H1 (cell line): Measurements from ENCODE around the gene SORBS1. TPM values are rescaled to one million over a fixed set of nuclear protein-coding genes. Genes with fewer than 3 reads are reported as not detected.

Source experiments
- CTCF ChIA-PET: fragments of 300-600 bp; sonication (Branson Sonifier 250); formaldehyde crosslinking; loops from one replicate; lab custom pipeline; 2021; ENCODE audit not compliant: partially characterized antibody; lab: Charles Lee
- POLR2A ChIA-PET: fragments of 300-600 bp; sonication (Branson Sonifier 250); formaldehyde crosslinking; loops from one replicate; lab custom pipeline; 2021; ENCODE audit warnings: inconsistent platforms; ENCODE audit not compliant: partially characterized antibody; lab: Charles Lee
- DNase-seq, 2 experiments: peaks; one replicate each; pipeline versions ENCODE4 v3.0.0 to v3.0.0-alpha.2; 2010 to 2022; ENCODE audit warnings: low spot score in 2 of 2, low read depth in 1 of 2, mixed read lengths in 1 of 2
- FAIRE-seq: peaks from 2 replicates; lab custom pipeline; 2011; peaks lifted over from hg19 to GRCh38; lab: Jason Lieb, UNC
- H2AFZ ChIP-seq: 2 replicates; pipeline ENCODE4 v1.8.1; 2012; ENCODE audit warnings: low read length, inconsistent platforms
- H2AK5ac ChIP-seq: 2 replicates; pipeline ENCODE4 v1.6.1; 2013; ENCODE audit warnings: low read depth, low read length
- H2BK120ac ChIP-seq: replicated peaks from 2 replicates; pipeline ENCODE3; 2013; ENCODE audit warnings: low read depth, low read length, inconsistent platforms
- H2BK12ac ChIP-seq: 2 replicates; pipeline ENCODE4 v1.6.1; 2013; ENCODE audit warnings: low read depth, low read length
- H2BK15ac ChIP-seq: 2 replicates; pipeline ENCODE4 v1.6.1; 2013; ENCODE audit warnings: low read length
- H2BK20ac ChIP-seq: 2 replicates; pipeline ENCODE4 v1.6.1; 2013; ENCODE audit warnings: low read length
- H2BK5ac ChIP-seq: 2 replicates; pipeline ENCODE4 v1.6.1; 2013; ENCODE audit warnings: low read depth, low read length
- H3K14ac ChIP-seq: 2 replicates; pipeline ENCODE4 v1.6.1; 2013; ENCODE audit warnings: inconsistent platforms; ENCODE audit not compliant: insufficient read length
- H3K18ac ChIP-seq: 2 replicates; pipeline ENCODE4 v1.6.1; 2013; ENCODE audit warnings: low read length; ENCODE audit errors: extremely low read depth
- H3K23ac ChIP-seq: 2 replicates; pipeline ENCODE4 v1.6.1; 2013; ENCODE audit warnings: inconsistent platforms; ENCODE audit not compliant: insufficient read length
- H3K23me2 ChIP-seq: 2 replicates; pipeline ENCODE4 v1.6.1; 2013; ENCODE audit warnings: low read depth, low read length
- H3K27ac ChIP-seq: 2 replicates; pipeline ENCODE4 v1.6.1; 2011; ENCODE audit warnings: low read depth, low read length, inconsistent platforms
- H3K27me3 ChIP-seq, 4 experiments: replicated peaks in 1 of 4; 1 replicate in 1 of 4; 2 replicates in 3 of 4; pipeline versions ENCODE4 v1.6.1 to v1.8.1; 2011 to 2013; ENCODE audit warnings: low read length in 3 of 4, mild to moderate bottlenecking in 3 of 4, inconsistent platforms in 2 of 4, mixed read lengths in 2 of 4, moderate library complexity in 1 of 4; ENCODE audit not compliant: control insufficient read depth in 3 of 4, insufficient read depth in 3 of 4; ENCODE audit errors: extremely low read depth in 1 of 4
- H3K36me3 ChIP-seq, 4 experiments: 2 replicates each; pipeline versions ENCODE4 v1.6.1 to v1.8.1; 2011 to 2013; ENCODE audit warnings: mild to moderate bottlenecking in 4 of 4, low read length in 3 of 4, moderate library complexity in 2 of 4, control low read depth in 1 of 4, inconsistent platforms in 1 of 4; ENCODE audit not compliant: insufficient read depth in 4 of 4, control insufficient read depth in 2 of 4
- H3K4ac ChIP-seq: replicated peaks from 2 replicates; pipeline ENCODE3; 2013; ENCODE audit warnings: low read length, low read depth, mixed read lengths, inconsistent platforms; ENCODE audit not compliant: insufficient read length
- H3K4me1 ChIP-seq, 4 experiments: replicated peaks in 1 of 4; 1 replicate in 1 of 4; 2 replicates in 3 of 4; pipeline versions ENCODE4 v1.6.1 to v1.8.1; 2011 to 2013; ENCODE audit warnings: low read length in 3 of 4, inconsistent platforms in 2 of 4, mixed read lengths in 1 of 4; ENCODE audit not compliant: insufficient read depth in 4 of 4, control insufficient read depth in 3 of 4
- H3K4me2 ChIP-seq, 2 experiments: 2 replicates each; pipeline versions ENCODE4 v1.6.1 to v1.8.1; 2011 to 2013; ENCODE audit warnings: low read depth in 2 of 2, low read length in 2 of 2, control low read depth in 1 of 2, inconsistent platforms in 1 of 2, mild to moderate bottlenecking in 1 of 2; ENCODE audit not compliant: insufficient read depth in 1 of 2
- H3K4me3 ChIP-seq, 4 experiments: fragments of 200-600, 300-600 bp in 1 of 4; sonication (generic), shearing (Covaris generic), sonication (Bioruptor Twin) in 1 of 4; 2 replicates each; pipeline versions ENCODE4 v1.5.1 to v1.8.1; 2011 to 2016; ENCODE audit warnings: low read length in 4 of 4, low read depth in 3 of 4, control low read depth in 2 of 4, inconsistent platforms in 2 of 4, mild to moderate bottlenecking in 2 of 4, mixed read lengths in 1 of 4, moderate library complexity in 1 of 4; ENCODE audit not compliant: insufficient read depth in 2 of 4; ENCODE audit errors: extremely low read depth in 1 of 4
- H3K56ac ChIP-seq: replicated peaks from 2 replicates; pipeline ENCODE3; 2013; ENCODE audit warnings: low read depth, mild to moderate bottlenecking, mixed read lengths, low read length, inconsistent platforms; ENCODE audit not compliant: insufficient read length
- H3K79me1 ChIP-seq: 2 replicates; pipeline ENCODE4 v1.6.1; 2013; ENCODE audit warnings: low read depth, low read length, control low read depth
- H3K79me2 ChIP-seq, 2 experiments: 2 replicates each; pipeline versions ENCODE4 v1.6.1 to v1.8.1; 2012 to 2013; ENCODE audit warnings: low read length in 2 of 2, mild to moderate bottlenecking in 2 of 2, inconsistent platforms in 1 of 2; ENCODE audit not compliant: insufficient read depth in 2 of 2, control insufficient read depth in 1 of 2
- H3K9ac ChIP-seq, 4 experiments: replicated peaks in 1 of 4; 1 replicate in 1 of 4; 2 replicates in 3 of 4; pipeline versions ENCODE4 v1.6.1 to v1.8.1; 2011 to 2013; ENCODE audit warnings: low read depth in 3 of 4, low read length in 3 of 4, control low read depth in 2 of 4, mild to moderate bottlenecking in 2 of 4, moderate library complexity in 2 of 4, inconsistent platforms in 1 of 4; ENCODE audit errors: extremely low read depth in 1 of 4
- H3K9me3 ChIP-seq, 2 experiments: 2 replicates each; pipeline versions ENCODE4 v1.6.1 to v1.8.1; 2012 to 2013; ENCODE audit warnings: mild to moderate bottlenecking in 2 of 2, moderate library complexity in 2 of 2, control low read depth in 1 of 2, inconsistent platforms in 1 of 2, low read depth in 1 of 2, low read length in 1 of 2, mixed read lengths in 1 of 2; ENCODE audit not compliant: insufficient read depth in 2 of 2
- H4K20me1 ChIP-seq, 2 experiments: replicated peaks in 1 of 2; 2 replicates each; pipeline versions ENCODE3 to v1.8.1; 2011 to 2013; ENCODE audit warnings: inconsistent platforms in 2 of 2, low read length in 2 of 2, mild to moderate bottlenecking in 1 of 2; ENCODE audit not compliant: insufficient read depth in 2 of 2, control insufficient read depth in 1 of 2
- H4K5ac ChIP-seq: 2 replicates; pipeline ENCODE4 v1.6.1; 2013; ENCODE audit warnings: low read length, low read depth, mixed read lengths, inconsistent platforms; ENCODE audit not compliant: insufficient read length
- H4K8ac ChIP-seq: 2 replicates; pipeline ENCODE4 v1.8.0; 2013; ENCODE audit warnings: mild to moderate bottlenecking, moderate library complexity, low read length, inconsistent platforms; ENCODE audit not compliant: insufficient read depth; ENCODE audit errors: extremely low read depth
- H4K91ac ChIP-seq: replicated peaks from 2 replicates; pipeline ENCODE3; 2013; ENCODE audit warnings: low read length, mixed read lengths, inconsistent platforms; ENCODE audit not compliant: insufficient read length
- SIX5 ChIP-seq: IDR thresholded peaks from 2 replicates; pipeline ENCODE4 v1.6.1; 2011; ENCODE audit warnings: mild to moderate bottlenecking, low read depth, low read length
- WGBS, 2 experiments: shearing (Covaris generic) in 1 of 2; methylation state at CpG; one replicate each; pipeline versions ENCODE4 v1.1.6 to v1.1.7; 2013 to 2015; ENCODE audit warnings: low lambda C conversion rate in 2 of 2, mixed read lengths in 2 of 2, inconsistent platforms in 1 of 2, low coverage in 1 of 2, missing lambda C conversion rate in 1 of 2; ENCODE audit not compliant: insufficient replicate concordance in 2 of 2, insufficient coverage in 1 of 2, insufficient read length in 1 of 2; ENCODE audit errors: extremely low coverage in 1 of 2, missing lambda C conversion rate in 1 of 2; 5-methylcytosine and 5-hydroxymethylcytosine counted together
- polyA plus RNA-seq, 7 experiments: library from polyadenylated mRNA; depleted of rRNA in 3 of 7; stranded (reverse) in 5 of 7; unstranded in 2 of 7; fragments of >200 nt in 5 of 7; fragments of 200-250 nt in 2 of 7; gene quantifications; 1 replicate in 5 of 7; 2 replicates in 1 of 7; 4 replicates in 1 of 7; pipeline versions ENCODE4 v1.2.1 to v1.2.3, GENCODE V29; 2011 to 2013; ENCODE audit warnings: missing spikeins in 2 of 7, mixed read lengths in 2 of 7
- total RNA-seq: library from RNA; stranded (reverse); fragmentation: NEBNext Ultra II Directional; extraction: Animal tissue kit (Norgen Biotek cat#: 25700); gene quantifications from 2 replicates; pipeline ENCODE4 v1.2.1, GENCODE V29; 2021

The SORBS1 gene
- total and polyA plus RNA-seq, 2 of the 8 experiments (the other 6 are each of a cell fraction or from before 2014, with no cell fraction given), result 16.0 to 35.0 TPM

DNA sequence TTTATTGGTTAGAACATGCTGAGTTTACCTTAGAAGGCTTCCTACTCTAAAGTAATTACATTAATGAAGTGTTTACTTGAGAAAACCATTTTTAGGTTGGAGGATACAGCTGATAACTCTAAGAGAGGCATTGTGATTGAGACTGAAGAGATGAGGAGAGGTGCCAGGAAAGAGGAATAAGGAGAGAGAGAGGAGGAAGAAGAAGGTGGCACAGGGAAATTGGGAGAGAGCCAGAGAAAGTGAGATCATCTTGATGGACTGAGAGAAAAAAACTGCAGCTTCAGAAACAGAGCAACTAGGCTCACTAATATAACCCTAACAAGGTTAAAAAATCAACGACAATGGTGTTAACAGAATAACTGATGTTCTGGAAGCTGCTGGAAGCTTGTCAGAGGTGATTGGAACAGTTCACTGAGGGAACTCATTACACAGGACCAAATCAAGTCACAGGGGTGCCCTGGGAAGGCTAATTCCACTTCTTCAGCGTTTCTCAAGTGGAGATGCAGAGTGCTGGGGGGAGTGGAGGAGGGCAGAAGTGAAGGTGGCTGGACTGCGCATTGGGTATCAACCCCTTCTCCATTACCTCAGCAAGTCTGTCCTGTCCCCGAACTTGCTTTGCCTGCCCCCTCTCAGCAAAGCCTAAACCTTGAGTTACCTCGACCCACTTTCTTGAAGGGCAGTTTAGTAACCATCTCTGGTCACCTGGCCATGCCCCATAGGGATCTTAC, 6.9 kb upstream of the SORBS1 start:
- Histone ChIP-seq H2BK20ac (no peak overlapping the region), H3K4ac (peak overlapping the region; percentile 32), H4K5ac (no peak overlapping the region)
- no peak for TF ChIP-seq SIX5
- TF ChIP-seq, all 59 proteins: peak for 0
- Histone ChIP-seq H3K23me2 (no peaks in the 10 kb centered on the region), H4K20me1 (no peaks in the 10 kb centered on the region), H3K18ac (no peak overlapping the region), H2BK5ac (no peak overlapping the region), H3K79me1 (no peaks in the 10 kb centered on the region), H3K4me1 (no peaks in the 10 kb centered on the region), H2BK15ac (no peak overlapping the region), H3K79me2 (no peaks in the 10 kb centered on the region), H2AFZ (0 out of 2 replicates have a peak overlapping the region, but pooled peaks have one; percentile 51), H3K27ac (no peak overlapping the region), H3K4me3 (no peak overlapping the region), H3K14ac (no peak overlapping the region), H3K4me2 (no peak overlapping the region), H3K23ac (no peak overlapping the region), H2AK5ac (no peak overlapping the region), H2BK120ac (no peak overlapping the region), H2BK12ac (no peak overlapping the region), H3K36me3 (no peaks in the 10 kb centered on the region), H3K9ac (no peak overlapping the region), H4K8ac (no peak overlapping the region), H3K27me3 (no peaks in the 10 kb centered on the region), H3K56ac (no peak overlapping the region), H4K91ac (no peak overlapping the region), H3K9me3 (no peaks in the 10 kb centered on the region)
- ChIA-PET POLR2A (no interaction called here), CTCF (interaction anchor here (0.6 to 1.0 kb wide), 3 partner anchors 8 to 488 kb away, joined by 3 to 4 read pairs (median 3); no protein-coding TSS in a partner anchor)
- FAIRE-seq (no peak), DNase-seq (no peak)
- 66% methylated on average over 5 of the region's 5 CpGs; no CpG with 5 or more reads in 1 of the 2 experiments for WGBS, 2 experiments
